Measurements from ENCODE around the gene GALK1. TPM values are rescaled to one million over a fixed set of nuclear protein-coding genes. Genes with fewer than 3 reads are reported as not detected.

Gene GALK1
- total and polyA plus RNA-seq, 9 of the 15 experiments (the other 6 are each of a cell fraction or from before 2014, with no cell fraction given), result 0.45 to 51.6 (median 17.4) TPM

DNA sequence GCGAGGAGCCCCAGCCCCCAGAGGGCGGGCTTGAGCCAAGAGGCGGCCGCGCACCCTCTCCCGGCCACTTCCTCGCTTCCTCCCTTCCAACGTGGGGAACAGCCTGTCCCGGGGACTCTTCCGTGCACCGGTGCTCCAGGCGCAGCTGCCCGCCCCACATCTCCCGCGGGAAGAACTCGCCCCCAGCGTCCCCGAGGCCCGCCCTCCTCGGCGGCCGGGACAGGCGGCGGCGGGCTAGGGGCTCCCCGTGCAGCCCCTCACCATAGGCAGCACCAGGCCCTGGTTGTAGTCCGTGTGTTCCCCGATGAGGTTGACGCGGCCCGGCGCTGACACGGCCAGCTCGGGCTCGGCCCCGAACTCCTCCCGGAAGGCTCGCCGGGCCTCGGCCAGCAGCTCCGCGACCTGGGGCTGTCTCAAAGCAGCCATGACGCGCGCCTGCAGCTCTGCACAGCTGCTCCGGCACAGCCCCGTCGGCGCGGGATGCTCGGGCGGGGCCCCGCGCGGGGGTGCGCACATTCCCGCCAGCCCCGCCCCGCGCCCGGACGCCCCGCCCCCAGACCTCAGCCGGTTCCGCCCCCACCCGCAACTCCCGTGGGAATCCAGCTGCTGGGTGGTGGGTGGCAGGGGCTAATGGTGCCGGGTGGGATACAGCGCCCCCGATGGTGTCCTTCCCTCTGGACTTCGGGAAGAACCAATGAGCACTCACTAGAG, at the start of gene GALK1 (continued):
- TF ChIP-seq, protein P1, sequence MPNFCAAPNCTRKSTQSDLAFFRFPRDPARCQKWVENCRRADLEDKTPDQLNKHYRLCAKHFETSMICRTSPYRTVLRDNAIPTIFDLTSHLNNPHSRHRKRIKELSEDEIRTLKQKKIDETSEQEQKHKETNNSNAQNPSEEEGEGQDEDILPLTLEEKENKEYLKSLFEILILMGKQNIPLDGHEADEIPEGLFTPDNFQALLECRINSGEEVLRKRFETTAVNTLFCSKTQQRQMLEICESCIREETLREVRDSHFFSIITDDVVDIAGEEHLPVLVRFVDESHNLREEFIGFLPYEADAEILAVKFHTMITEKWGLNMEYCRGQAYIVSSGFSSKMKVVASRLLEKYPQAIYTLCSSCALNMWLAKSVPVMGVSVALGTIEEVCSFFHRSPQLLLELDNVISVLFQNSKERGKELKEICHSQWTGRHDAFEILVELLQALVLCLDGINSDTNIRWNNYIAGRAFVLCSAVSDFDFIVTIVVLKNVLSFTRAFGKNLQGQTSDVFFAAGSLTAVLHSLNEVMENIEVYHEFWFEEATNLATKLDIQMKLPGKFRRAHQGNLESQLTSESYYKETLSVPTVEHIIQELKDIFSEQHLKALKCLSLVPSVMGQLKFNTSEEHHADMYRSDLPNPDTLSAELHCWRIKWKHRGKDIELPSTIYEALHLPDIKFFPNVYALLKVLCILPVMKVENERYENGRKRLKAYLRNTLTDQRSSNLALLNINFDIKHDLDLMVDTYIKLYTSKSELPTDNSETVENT (CRISPR knock-in tag; IDR thresholded peaks at IDR 0.05), result peak; percentile 29; the same call in 1 of the 2 replicates
- TF ChIP-seq BRD4 (IDR thresholded peaks at IDR 0.05) (no peak), PHTF2 (CRISPR knock-in tag; IDR thresholded peaks at IDR 0.05) (no peak), SMC3 (conservative IDR thresholded peaks at IDR 0.05; ENCODE audit: insufficient read depth, low read depth, low read length) (peak; percentile 28; the same call in 1 of the 2 replicates), DEAF1 (CRISPR knock-in tag; IDR thresholded peaks at IDR 0.05) (peak; percentile 57), HINFP (tag; conservative IDR thresholded peaks at IDR 0.05; ENCODE audit: low read depth) (no peak), IRF2 (CRISPR knock-in tag; IDR thresholded peaks at IDR 0.05) (no peak), NFXL1 (CRISPR knock-in tag; IDR thresholded peaks at IDR 0.05) (no peak), FOXJ2 (tag; IDR thresholded peaks at IDR 0.05) (no peak), NFE2 (IDR thresholded peaks at IDR 0.05; ENCODE audit: low read depth) (no peak), ZNF12 (CRISPR knock-in tag; IDR thresholded peaks at IDR 0.05) (no peak), ZFX (CRISPR knock-in tag; IDR thresholded peaks at IDR 0.05) (peak; percentile 87), RNF2 (IDR thresholded peaks at IDR 0.05) (peak; percentile 52; the same call in 1 of the 2 replicates), SP1 (CRISPR knock-in tag; IDR thresholded peaks at IDR 0.05) (peak; percentile 83), LCOR (CRISPR knock-in tag; IDR thresholded peaks at IDR 0.05) (no peak), MYC (IDR thresholded peaks at IDR 0.05; ENCODE audit: low read depth, low read length) (peak; percentile 84), MYC (CRISPR knock-in tag; IDR thresholded peaks at IDR 0.05; ENCODE audit: borderline replicate concordance, low read depth) (peak; percentile 0; the same call in 1 of the 2 replicates), ESRRA (IDR thresholded peaks at IDR 0.05; ENCODE audit: borderline replicate concordance, low read depth) (0 out of 2 replicates have a peak, but pooled peaks have one; percentile 7)
- TF ChIP-seq, protein P2, sequence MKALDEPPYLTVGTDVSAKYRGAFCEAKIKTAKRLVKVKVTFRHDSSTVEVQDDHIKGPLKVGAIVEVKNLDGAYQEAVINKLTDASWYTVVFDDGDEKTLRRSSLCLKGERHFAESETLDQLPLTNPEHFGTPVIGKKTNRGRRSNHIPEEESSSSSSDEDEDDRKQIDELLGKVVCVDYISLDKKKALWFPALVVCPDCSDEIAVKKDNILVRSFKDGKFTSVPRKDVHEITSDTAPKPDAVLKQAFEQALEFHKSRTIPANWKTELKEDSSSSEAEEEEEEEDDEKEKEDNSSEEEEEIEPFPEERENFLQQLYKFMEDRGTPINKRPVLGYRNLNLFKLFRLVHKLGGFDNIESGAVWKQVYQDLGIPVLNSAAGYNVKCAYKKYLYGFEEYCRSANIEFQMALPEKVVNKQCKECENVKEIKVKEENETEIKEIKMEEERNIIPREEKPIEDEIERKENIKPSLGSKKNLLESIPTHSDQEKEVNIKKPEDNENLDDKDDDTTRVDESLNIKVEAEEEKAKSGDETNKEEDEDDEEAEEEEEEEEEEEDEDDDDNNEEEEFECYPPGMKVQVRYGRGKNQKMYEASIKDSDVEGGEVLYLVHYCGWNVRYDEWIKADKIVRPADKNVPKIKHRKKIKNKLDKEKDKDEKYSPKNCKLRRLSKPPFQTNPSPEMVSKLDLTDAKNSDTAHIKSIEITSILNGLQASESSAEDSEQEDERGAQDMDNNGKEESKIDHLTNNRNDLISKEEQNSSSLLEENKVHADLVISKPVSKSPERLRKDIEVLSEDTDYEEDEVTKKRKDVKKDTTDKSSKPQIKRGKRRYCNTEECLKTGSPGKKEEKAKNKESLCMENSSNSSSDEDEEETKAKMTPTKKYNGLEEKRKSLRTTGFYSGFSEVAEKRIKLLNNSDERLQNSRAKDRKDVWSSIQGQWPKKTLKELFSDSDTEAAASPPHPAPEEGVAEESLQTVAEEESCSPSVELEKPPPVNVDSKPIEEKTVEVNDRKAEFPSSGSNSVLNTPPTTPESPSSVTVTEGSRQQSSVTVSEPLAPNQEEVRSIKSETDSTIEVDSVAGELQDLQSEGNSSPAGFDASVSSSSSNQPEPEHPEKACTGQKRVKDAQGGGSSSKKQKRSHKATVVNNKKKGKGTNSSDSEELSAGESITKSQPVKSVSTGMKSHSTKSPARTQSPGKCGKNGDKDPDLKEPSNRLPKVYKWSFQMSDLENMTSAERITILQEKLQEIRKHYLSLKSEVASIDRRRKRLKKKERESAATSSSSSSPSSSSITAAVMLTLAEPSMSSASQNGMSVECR (CRISPR knock-in tag; IDR thresholded peaks at IDR 0.05), result peak; percentile 49

Measured in K562 (cell line).